HUDEP-2 (cell line): ENCODE data around the gene SLC16A9.
"Not testable (repeated sequence)": the region's sequence is repeated elsewhere in the genome, so short reads cannot be mapped to it uniquely, and the experiment has no call there.

Experiments used
- DNase-seq, 76 experiments: peaks; one replicate each; lab custom pipeline; 2025; ENCODE audit not compliant: unreplicated experiment in 76 of 76; lab: John Stamatoyannopoulos, UW

The SLC16A9 gene

GRCh38 chr10:59709395-59710125 is at the start of gene SLC16A9:
TSS of gene SLC16A9 (minus strand) at chr10:59709850. CDS start at chr10:59684291, 25,559 bp downstream.
- DNase-seq: peak in 30 of 76 experiments; percentile 2 to 57 (median 21)

- no peak for DNase-seq
Measured at GRCh38 chr10:59757966-59758365, 48.3 kb upstream of the SLC16A9 start.

GRCh38 chr10:59754951-59755350 is 45.3 kb upstream of the SLC16A9 start:
- no peak for DNase-seq

GRCh38 chr10:59753267-59753666 is 43.6 kb upstream of the SLC16A9 start, which contains the start of gene MRLN:
TSS of gene MRLN (minus strand) at chr10:59753455.
- no peak for DNase-seq

- DNase-seq: no peak
Measured at GRCh38 chr10:59752278-59752940, 42.8 kb upstream of the SLC16A9 start.

- DNase-seq: no peak
Measured at GRCh38 chr10:59750155-59750945, 40.7 kb upstream of the SLC16A9 start.

- no peak for DNase-seq
Measured at GRCh38 chr10:59748834-59749233, 39.2 kb upstream of the SLC16A9 start.

- no peak for DNase-seq
Measured at GRCh38 chr10:59745163-59745650, 35.6 kb upstream of the SLC16A9 start.

- DNase-seq: peak in 9 of 76 experiments; percentile 4 to 54 (median 49)
Measured at GRCh38 chr10:59744762-59745161, 35.1 kb upstream of the SLC16A9 start.

- DNase-seq: not testable (repeated sequence)
Measured at GRCh38 chr10:59744156-59744555, 34.5 kb upstream of the SLC16A9 start.

- DNase-seq: no peak
Measured at GRCh38 chr10:59741583-59741982, 31.9 kb upstream of the SLC16A9 start.

- DNase-seq: no peak
Measured at GRCh38 chr10:59741048-59741447, 31.4 kb upstream of the SLC16A9 start.

- no peak for DNase-seq
Measured at GRCh38 chr10:59736749-59737148, 27.1 kb upstream of the SLC16A9 start.

GRCh38 chr10:59735296-59735695 is 25.6 kb upstream of the SLC16A9 start:
- DNase-seq: no peak

- no peak for DNase-seq
Measured at GRCh38 chr10:59734014-59734462, 24.4 kb upstream of the SLC16A9 start.

GRCh38 chr10:59733321-59734013 is 23.8 kb upstream of the SLC16A9 start:
- peak in 3 of 76 experiments; percentile 5 to 26 (median 9) for DNase-seq

- not testable (repeated sequence) for DNase-seq
Measured at GRCh38 chr10:59732849-59733248, 23.2 kb upstream of the SLC16A9 start.

GRCh38 chr10:59729167-59729566 is 19.5 kb upstream of the SLC16A9 start:
- DNase-seq: peak in 11 of 76 experiments; percentile 3 to 52 (median 34)

GRCh38 chr10:59724098-59724938 is 14.7 kb upstream of the SLC16A9 start:
- no peak for DNase-seq
